HG03469 (cell line): ENCODE results near the gene RABGEF1.
"Not testable (repeated sequence)": the region's sequence is repeated elsewhere in the genome, so short reads cannot be mapped to it uniquely, and the experiment has no call there.

Experiments used
- ATAC-seq: cut with Tn5 transposase; IDR thresholded peaks from one replicate; pipeline ENCODE4 v1.9.1; 2021; ENCODE audit warnings: mild to moderate bottlenecking, moderate library complexity, moderate number of reproducible peaks; ENCODE audit not compliant: unreplicated experiment

Gene RABGEF1

GRCh38 chr7:66845379-66846095 is 105.0 kb downstream of the RABGEF1 start:
- no peak for ATAC-seq

GRCh38 chr7:66846096-66846445 is 105.5 kb downstream of the RABGEF1 start:
- ATAC-seq: not testable (repeated sequence)

GRCh38 chr7:66847523-66847855 is 107.0 kb downstream of the RABGEF1 start:
- not testable (repeated sequence) for ATAC-seq

GRCh38 chr7:66847879-66848790 is 107.6 kb downstream of the RABGEF1 start:
- no peak for ATAC-seq

GRCh38 chr7:66859339-66859738 is 118.8 kb downstream of the RABGEF1 start:
- no peak for ATAC-seq

- no peak for ATAC-seq
Observed at GRCh38 chr7:66859794-66860645, 119.5 kb downstream of the RABGEF1 start.

- no peak for ATAC-seq
Observed at GRCh38 chr7:66860767-66861166, 120.2 kb downstream of the RABGEF1 start.
